Measurements from ENCODE around the gene GADD45B. TPM values are rescaled to one million over a fixed set of nuclear protein-coding genes. Genes with fewer than 3 reads are reported as not detected.

Gene GADD45B
- total RNA-seq, 1 experiment from 2014 or later: 16.2 TPM

- Histone ChIP-seq H2BK15ac (ENCODE audit: low read depth, low read length) (no peak overlapping the region), H2BK5ac (ENCODE audit: insufficient read length, low read length) (no peak overlapping the region), H3T11ph (ENCODE audit: low read length) (no peak overlapping the region), H4K8ac (replicated peaks; ENCODE audit: insufficient read length, low read depth, low read length) (no peak overlapping the region), H3K9me3 (ENCODE audit: control insufficient read depth, low read depth, low read length) (no peaks in the 10 kb centered on the region), H3K4me1 (ENCODE audit: insufficient read depth, low read length) (no peaks in the 10 kb centered on the region), H3K14ac (ENCODE audit: insufficient read depth, low read length) (no peak overlapping the region), H2AFZ (ENCODE audit: low read length) (no peak overlapping the region), H3K9ac (ENCODE audit: extremely low read depth, insufficient read length, low read length) (no peak overlapping the region), H3K4me2 (ENCODE audit: insufficient read depth, insufficient read length, low read length) (no peak overlapping the region), H3K23me2 (ENCODE audit: insufficient read length, low read depth, low read length, poor library complexity, severe bottlenecking) (no peaks in the 10 kb centered on the region), H3K4ac (ENCODE audit: low read depth, low read length) (no peak overlapping the region), H4K20me1 (ENCODE audit: control insufficient read depth, insufficient read depth, insufficient read length) (no peaks in the 10 kb centered on the region), H2BK20ac (ENCODE audit: low read depth, low read length, poor library complexity, severe bottlenecking) (no peak overlapping the region), H3K79me2 (ENCODE audit: insufficient read depth, low read length) (no peaks in the 10 kb centered on the region), H3K18ac (ENCODE audit: insufficient read length, low read depth, low read length) (no peak overlapping the region), H3K79me1 (ENCODE audit: insufficient read depth, low read depth, low read length, poor library complexity, severe bottlenecking) (no peaks in the 10 kb centered on the region), H2AK5ac (ENCODE audit: insufficient read length, low read length) (no peak overlapping the region), H2BK12ac (ENCODE audit: insufficient read length, low read depth, low read length) (no peak overlapping the region), H3K27me3 (ENCODE audit: insufficient read depth, low read length) (no peaks in the 10 kb centered on the region), H3K23ac (ENCODE audit: insufficient read length, low read depth, low read length) (no peak overlapping the region), H2BK120ac (ENCODE audit: low read depth, low read length, poor library complexity, severe bottlenecking) (no peak overlapping the region), H3K27ac (ENCODE audit: insufficient read length, low read depth, low read length) (no peak overlapping the region), H3K56ac (ENCODE audit: insufficient read length, low read depth, low read length) (no peak overlapping the region), H4K5ac (ENCODE audit: insufficient read length, low read depth, low read length) (no peak overlapping the region), H4K91ac (ENCODE audit: insufficient read length, low read depth, low read length) (no peak overlapping the region)
- Mint-ChIP-seq H3K27me3 (ENCODE audit: low read depth) (peaks cover 1% of the 10 kb centered on the region; the same call in 1 of the 2 replicates), H3K9me3 (no peaks in the 10 kb centered on the region; a peak in 1 of 5 replicates), H3K4me1 (no peaks in the 10 kb centered on the region), H3K4me3 (no peak overlapping the region), H3K36me3 (ENCODE audit: insufficient read depth in 1 of 3, low read depth in 3 of 3) (peaks cover 23 to 49% (median 43%) of the 10 kb centered on the region in 3 experiments; a peak in 6 of 7 replicates), H3K27ac (no peak overlapping the region)
- no peak for DNase-seq
- no CpG with 5 or more reads among the region's 20 CpGs for WGBS (ENCODE audit: extremely low coverage, insufficient read length, low lambda C conversion rate)
- no peak for TF ChIP-seq CTCF (conservative IDR thresholded peaks at IDR 0.05)
Observed at GRCh38 chr19:2438178-2438577, 37.7 kb upstream of the GADD45B start.

All from H9 (cell line).